Fibroblast of skin of abdomen (primary cell): ENCODE data around the gene LGALS16. TPM values are rescaled to one million over a fixed set of nuclear protein-coding genes. Genes with fewer than 3 reads are reported as not detected.
"Not testable (repeated sequence)": the region's sequence is repeated elsewhere in the genome, so short reads cannot be mapped to it uniquely, and the experiment has no call there.

ENCODE experiments used
- DNase-seq: peaks from one replicate; pipeline ENCODE4 v3.0.0-alpha.2; 2013
- polyA plus RNA-seq, 2 experiments: library from polyadenylated mRNA; unstranded; fragments of 120-200 nt; gene quantifications; one replicate each; pipeline ENCODE4 v1.2.1, GENCODE V29; 2013; ENCODE audit not compliant: insufficient read length in 2 of 2

Gene LGALS16
- polyA plus RNA-seq (2013, experiment 1 of 2; ENCODE audit: insufficient read length) = not detected
- polyA plus RNA-seq (2013, experiment 2 of 2; ENCODE audit: insufficient read length) = not detected

GRCh38 chr19:39655613-39656012 is at the start of gene LGALS16:
Gene LGALS16 (plus strand): TSS chr19:39655913. CDS start chr19:39655962, 49 bp downstream.
- DNase-seq = no peak

GRCh38 chr19:39607021-39607420 is 48.7 kb upstream of the LGALS16 start:
- DNase-seq = no peak

DNA sequence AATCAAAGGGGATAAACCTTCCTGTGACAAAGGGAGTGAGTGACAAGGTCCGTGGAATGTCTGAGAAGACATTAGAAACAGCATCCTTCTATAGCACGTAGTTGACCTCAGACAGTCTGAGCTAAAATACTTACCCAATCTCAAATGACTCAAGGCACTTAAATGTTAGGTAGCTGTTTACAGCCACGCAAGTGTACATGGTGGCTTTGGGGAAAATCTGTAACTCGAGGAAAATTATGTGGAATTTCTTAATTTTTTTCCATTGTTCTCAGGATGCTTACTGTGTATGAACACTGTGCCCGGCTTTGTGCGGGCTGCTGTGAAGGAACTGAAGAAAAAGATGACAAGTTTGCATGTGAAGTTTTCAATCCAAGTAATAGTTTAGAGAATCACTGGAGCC is 48.2 kb upstream of the LGALS16 start:
- no peak for DNase-seq

GRCh38 chr19:39613597-39613996 is 42.1 kb upstream of the LGALS16 start:
- no peak for DNase-seq

DNA sequence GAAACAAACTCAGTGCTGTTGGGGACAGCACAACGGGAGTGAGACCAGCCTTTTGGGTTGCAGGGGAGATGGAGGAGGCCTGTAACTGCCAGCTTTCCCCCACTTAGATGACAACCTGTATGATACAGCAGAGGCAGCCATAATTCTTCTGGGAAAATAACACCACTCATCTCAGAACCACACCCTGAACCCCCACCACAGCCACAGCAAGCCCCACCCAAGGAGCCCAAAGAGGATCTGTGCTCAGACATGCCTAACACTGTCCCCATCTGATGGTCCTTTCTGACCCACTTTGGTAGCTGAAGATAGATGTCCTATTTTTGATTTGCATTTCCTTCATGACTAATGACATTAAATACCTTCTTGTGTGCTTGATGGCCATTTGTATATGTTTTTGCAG is 38.0 kb upstream of the LGALS16 start:
- DNase-seq = no peak

GRCh38 chr19:39623946-39624345 is 31.8 kb upstream of the LGALS16 start:
- DNase-seq = no peak

DNA sequence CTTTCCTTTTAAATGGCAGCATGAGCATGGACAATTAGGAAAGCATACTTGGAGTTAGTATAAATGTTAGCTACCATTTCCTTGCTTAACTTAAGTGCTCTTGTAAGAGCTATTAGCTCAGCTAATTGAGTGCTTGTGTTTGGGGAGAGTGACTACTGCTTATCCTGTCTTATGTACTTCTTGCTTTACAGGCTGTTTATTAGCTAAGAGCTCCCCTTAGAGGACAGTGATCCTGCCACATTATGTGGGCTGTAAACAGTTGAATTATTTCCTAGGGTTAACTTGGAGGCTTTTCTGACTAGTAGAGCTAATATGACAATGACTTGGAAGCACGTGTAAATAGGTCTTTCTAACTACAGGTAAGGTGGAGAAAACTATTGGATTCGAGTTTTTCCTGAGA is 28.1 kb upstream of the LGALS16 start:
- DNase-seq = not testable (repeated sequence)

- no peak for DNase-seq
Measured at GRCh38 chr19:39631178-39631577, 24.5 kb upstream of the LGALS16 start.

DNA sequence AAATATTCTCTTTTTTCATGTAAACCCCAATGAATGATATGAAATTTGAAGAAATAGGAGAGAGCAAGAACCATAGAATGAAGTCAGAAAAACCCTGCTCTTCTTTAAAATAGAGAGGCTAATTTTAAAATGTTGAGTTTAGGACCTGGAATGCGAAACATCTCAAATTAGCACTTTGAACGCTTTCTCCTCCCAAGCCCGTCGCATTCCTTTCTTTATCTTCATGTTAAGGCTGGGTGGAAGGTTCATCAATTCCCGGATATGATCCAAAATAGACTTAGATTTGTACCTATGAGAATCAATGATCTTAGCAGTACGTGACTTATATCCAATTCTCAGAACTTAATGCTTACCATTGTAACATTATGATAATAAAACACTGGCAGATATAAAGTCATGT is 24.1 kb upstream of the LGALS16 start:
- no peak for DNase-seq

DNA sequence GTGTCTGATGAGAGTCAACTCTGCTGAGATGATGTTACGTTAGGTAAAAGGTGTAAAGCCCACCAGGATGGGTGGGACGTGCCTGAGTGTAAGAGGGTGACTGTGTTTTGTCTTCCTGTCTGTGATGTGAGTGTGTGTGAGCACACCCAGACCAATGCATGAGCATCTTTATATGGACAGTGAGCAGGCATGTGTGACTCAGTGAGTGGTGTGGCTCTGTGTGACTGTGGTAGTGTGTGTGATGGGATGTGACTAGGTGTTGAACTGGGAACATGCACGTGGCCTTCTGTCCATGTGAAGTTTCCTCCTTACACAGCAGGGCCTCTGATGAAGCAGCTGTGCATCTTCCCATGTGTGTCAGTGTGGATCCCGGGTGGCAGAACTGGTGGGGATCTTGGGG is 17.8 kb upstream of the LGALS16 start:
- DNase-seq = no peak

GRCh38 chr19:39641773-39642172 is 13.9 kb upstream of the LGALS16 start:
- no peak for DNase-seq

- no peak for DNase-seq
Measured at GRCh38 chr19:39643591-39643990, 12.1 kb upstream of the LGALS16 start.

GRCh38 chr19:39645800-39646411 is 9.8 kb upstream of the LGALS16 start:
- no peak for DNase-seq

DNA sequence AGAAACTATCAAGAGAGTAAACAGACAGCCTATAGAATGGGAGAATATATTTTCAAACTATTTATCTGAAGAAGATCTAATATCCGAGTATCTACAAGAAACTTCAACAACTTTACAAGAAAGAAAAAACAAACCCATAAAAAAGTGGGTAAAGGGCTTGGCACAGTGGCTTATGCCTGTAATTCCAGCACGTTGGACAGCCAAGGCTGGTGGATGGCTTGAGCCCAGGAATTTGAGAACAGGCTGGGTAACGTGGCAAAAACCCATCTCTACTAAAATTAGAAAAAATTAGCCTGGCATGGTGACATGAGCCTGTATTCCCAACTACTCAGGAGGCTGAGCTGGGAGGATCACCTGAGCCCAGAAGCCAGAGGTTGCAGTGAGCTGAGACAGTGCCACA is 7.8 kb upstream of the LGALS16 start:
- DNase-seq = no peak

DNA sequence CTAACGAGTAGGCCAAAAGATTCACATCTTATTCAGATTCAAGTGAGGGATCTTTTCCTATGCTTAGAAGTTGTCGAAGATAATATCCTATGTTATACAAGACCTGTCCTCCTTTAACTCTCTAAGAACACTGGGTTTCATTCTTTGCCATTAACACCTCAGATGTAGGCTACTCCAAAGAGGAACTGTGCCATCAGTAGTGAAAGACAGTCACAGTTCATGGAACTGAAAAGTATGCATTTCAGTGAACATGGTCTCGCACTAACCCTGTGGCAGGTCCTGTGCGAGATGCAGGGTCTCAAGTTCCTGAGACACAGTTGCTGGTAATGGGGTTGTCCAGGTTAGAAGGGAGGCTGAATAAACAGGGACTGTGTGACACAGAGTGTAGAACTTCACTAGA is 4.1 kb downstream of the LGALS16 start:
- no peak for DNase-seq

DNA sequence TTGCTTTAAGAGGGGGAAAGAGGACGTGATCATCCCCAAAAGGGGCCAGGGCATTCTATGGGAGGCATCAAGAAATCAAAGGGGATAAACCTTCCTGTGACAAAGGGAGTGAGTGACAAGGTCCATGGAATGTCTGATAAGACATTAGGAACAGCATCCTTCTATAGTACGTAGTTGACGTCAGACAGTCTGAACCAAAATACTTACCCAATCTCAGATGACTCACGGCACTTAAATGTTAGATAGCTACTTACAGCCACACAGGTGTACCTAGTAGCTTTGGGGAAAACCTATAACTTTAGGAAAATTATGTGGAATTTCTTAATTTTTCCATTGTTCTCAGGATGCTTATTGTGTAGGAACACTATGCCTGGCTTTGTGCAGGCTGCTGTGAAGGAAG is 4.9 kb downstream of the LGALS16 start:
- DNase-seq = no peak

DNA sequence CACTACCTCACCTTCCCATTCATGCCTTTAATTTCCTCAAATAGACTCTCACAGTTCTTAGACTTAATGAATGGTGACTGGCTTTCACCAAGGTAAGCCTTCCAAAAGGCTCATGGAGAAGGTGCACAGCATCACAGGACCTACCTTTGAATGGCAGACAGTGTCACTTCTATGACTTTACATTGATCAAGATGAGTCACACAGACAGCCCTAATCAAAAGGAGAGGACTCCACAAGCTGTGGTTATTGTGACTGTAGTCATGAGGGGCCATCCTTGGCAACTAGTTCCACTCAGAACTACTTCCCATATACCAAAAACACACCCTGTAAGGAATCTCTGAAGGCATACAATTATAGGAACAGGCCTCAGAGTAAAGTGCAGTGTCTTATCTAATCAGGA is 5.9 kb downstream of the LGALS16 start:
- no peak for DNase-seq

DNA sequence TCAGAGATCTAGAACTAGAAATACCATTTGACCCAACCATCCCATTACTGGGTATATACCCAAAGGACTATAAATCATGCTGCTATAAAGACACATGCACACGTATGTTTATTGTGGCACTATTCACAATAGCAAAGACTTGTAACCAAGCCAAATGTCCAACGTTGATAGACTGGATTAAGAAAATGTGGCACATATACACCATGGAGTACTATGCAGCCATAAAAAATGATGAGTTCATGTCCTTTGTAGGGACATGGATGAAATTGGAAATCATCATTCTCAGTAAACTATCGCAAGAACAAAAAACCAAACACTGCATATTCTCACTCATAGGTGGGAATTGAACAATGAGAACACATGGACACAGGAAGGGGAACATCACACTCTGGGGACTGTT is 14.1 kb downstream of the LGALS16 start:
- DNase-seq = not testable (repeated sequence)

DNA sequence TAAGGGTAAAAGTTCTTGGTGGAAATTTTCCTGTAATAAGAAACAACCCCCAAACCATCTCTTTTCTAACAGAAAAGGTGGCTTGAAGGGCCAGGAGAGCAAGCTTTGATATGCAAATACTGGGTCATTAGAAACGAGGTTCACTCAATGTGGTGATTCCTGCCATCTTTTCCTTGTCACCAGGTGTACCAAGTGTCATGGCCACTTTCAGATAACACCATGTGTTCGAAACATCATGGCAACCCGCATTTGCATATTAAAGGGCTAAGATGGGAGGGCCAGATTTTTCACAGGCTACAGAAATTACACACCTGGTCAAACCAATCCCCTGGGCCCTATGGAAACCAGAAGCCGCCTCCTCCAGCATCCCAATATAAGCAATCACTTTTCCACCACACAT is 15.3 kb downstream of the LGALS16 start:
- DNase-seq = no peak

DNA sequence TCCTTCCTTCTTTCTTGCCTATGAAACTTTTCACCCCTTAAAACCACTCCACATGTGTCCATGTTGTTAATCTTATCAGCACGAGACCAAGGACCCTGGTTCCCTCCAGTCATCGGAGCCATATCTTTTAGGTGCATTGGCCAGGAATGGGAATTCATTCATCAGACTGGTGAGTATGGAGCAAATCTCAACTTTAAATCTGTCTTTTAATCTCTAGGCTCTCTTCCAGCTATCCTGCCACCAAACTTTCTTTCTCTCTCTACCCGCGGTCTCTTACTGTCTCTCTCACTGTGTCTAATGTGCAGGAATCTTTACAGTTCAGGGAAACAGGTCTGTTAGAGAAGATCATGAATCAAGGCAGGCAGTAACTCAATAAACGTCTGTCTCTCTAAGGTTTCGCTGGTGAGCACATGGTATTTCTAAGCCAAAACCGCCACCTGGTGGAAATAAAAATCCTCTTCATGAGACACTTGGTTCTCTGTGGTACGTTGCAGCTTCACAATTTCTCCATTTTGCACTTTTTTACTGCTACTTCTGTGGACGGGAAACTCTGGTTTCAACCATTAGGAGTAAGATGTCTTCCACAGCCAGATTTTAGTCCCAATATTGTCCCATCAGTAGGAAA is 16.1 kb downstream of the LGALS16 start:
- peak; percentile 9 for DNase-seq

- no peak for DNase-seq
Measured at GRCh38 chr19:39672473-39672872, 16.8 kb downstream of the LGALS16 start.

GRCh38 chr19:39673862-39674261 is 18.1 kb downstream of the LGALS16 start:
- not testable (repeated sequence) for DNase-seq

GRCh38 chr19:39676004-39676403 is 20.3 kb downstream of the LGALS16 start:
- no peak for DNase-seq
